HepG2 (cell line): ENCODE measurements around the gene TSPAN13. TPM values are rescaled to one million over a fixed set of nuclear protein-coding genes. Genes with fewer than 3 reads are reported as not detected.
A peak's percentile ranks its signal among the peaks of the same experiment; 100 is the strongest.

Source experiments
- ASH2L ChIP-seq: fragments of 300-600, 200-600 bp; sonication (generic); IDR thresholded peaks from 2 replicates; pipeline ENCODE4 v1.7.0; 2017; ENCODE audit warnings: low read depth, mild to moderate bottlenecking, moderate library complexity, mixed read lengths, low read length; ENCODE audit not compliant: insufficient read length
- CEBPB ChIP-seq: IDR thresholded peaks from 2 replicates; pipeline ENCODE4 v1.6.1; 2011; ENCODE audit warnings: low read depth, low read length, improper control_type of control experiment, borderline replicate concordance
- CENPBD1 ChIP-seq: sonication (generic); formaldehyde crosslinking; IDR thresholded peaks from 2 replicates; pipeline ENCODE4 v1.8.0; 2022; ENCODE audit warnings: missing genetic modification reagents, low read depth, mild to moderate bottlenecking, borderline replicate concordance
- CREB1 ChIP-seq, 2 experiments: fragments of 450-650 bp in 1 of 2; IDR thresholded peaks; 2 replicates each; pipeline ENCODE4 v1.6.1; 2016 to 2017; ENCODE audit warnings: control low read depth in 1 of 2, mild to moderate bottlenecking in 1 of 2, missing compliant biosample characterization in 1 of 2, missing genetic modification characterization in 1 of 2
- GZF1 ChIP-seq: sonication (generic); formaldehyde crosslinking; IDR thresholded peaks from 2 replicates; pipeline ENCODE4 v1.5.1; 2020; ENCODE audit warnings: mild to moderate bottlenecking, missing genetic modification reagents
- HIVEP1 ChIP-seq: sonication (generic); formaldehyde crosslinking; IDR thresholded peaks from 2 replicates; pipeline ENCODE4 v1.4.0; 2020; ENCODE audit warnings: mild to moderate bottlenecking, missing genetic modification reagents
- KMT2B ChIP-seq: IDR thresholded peaks from 2 replicates; pipeline ENCODE4 v1.6.1; 2016; ENCODE audit warnings: missing genetic modification reagents, missing compliant biosample characterization
- NR3C1 ChIP-seq: sonication (generic); formaldehyde crosslinking; IDR thresholded peaks from 2 replicates; pipeline ENCODE4 v1.4.0; 2020; ENCODE audit warnings: missing genetic modification reagents
- SMAD1 ChIP-seq: sonication (generic); formaldehyde crosslinking; IDR thresholded peaks from 2 replicates; pipeline ENCODE4 v1.4.0; 2020; ENCODE audit warnings: missing genetic modification reagents, low read depth, mild to moderate bottlenecking, borderline replicate concordance
- THRA ChIP-seq: sonication (generic); formaldehyde crosslinking; IDR thresholded peaks from 2 replicates; pipeline ENCODE4 v1.4.0; 2020; ENCODE audit warnings: missing genetic modification reagents, borderline replicate concordance
- ZFAT ChIP-seq: sonication (generic); formaldehyde crosslinking; conservative IDR thresholded peaks from 2 replicates; pipeline ENCODE4 v1.8.1; 2023; ENCODE audit warnings: missing genetic modification reagents, inconsistent platforms
- ZIK1 ChIP-seq: sonication (generic); formaldehyde crosslinking; IDR thresholded peaks from 2 replicates; pipeline ENCODE4 v1.5.0; 2020; ENCODE audit warnings: mild to moderate bottlenecking, low read depth, missing genetic modification reagents, borderline replicate concordance
- ZNF180 ChIP-seq: sonication (generic); formaldehyde crosslinking; IDR thresholded peaks from 2 replicates; pipeline ENCODE4 v1.4.0; 2020; ENCODE audit warnings: low read depth, missing genetic modification reagents, borderline replicate concordance
- ZNF280D ChIP-seq: sonication (generic); formaldehyde crosslinking; IDR thresholded peaks from 2 replicates; pipeline ENCODE4 v1.5.1; 2020; ENCODE audit warnings: mild to moderate bottlenecking, missing genetic modification reagents
- ZNF333 ChIP-seq: sonication (generic); formaldehyde crosslinking; IDR thresholded peaks from 2 replicates; pipeline ENCODE4 v1.4.0; 2020; ENCODE audit warnings: mild to moderate bottlenecking, missing genetic modification reagents, borderline replicate concordance
- ZNF44 ChIP-seq: sonication (generic); formaldehyde crosslinking; IDR thresholded peaks from 2 replicates; pipeline ENCODE4 v1.5.1; 2020; ENCODE audit warnings: mild to moderate bottlenecking, missing genetic modification reagents
- ZNF569 ChIP-seq: sonication (generic); formaldehyde crosslinking; IDR thresholded peaks from 2 replicates; pipeline ENCODE4 v1.5.0; 2020; ENCODE audit warnings: mild to moderate bottlenecking, missing genetic modification reagents, moderate library complexity, borderline replicate concordance
- ZNF580 ChIP-seq: IDR thresholded peaks from 2 replicates; pipeline ENCODE4 v1.6.1; 2016; ENCODE audit warnings: low read depth, borderline replicate concordance
- ZNF713 ChIP-seq: sonication (generic); formaldehyde crosslinking; IDR thresholded peaks from 2 replicates; pipeline ENCODE4 v1.4.0; 2020; ENCODE audit warnings: mild to moderate bottlenecking, missing genetic modification reagents
- ZNF770 ChIP-seq: sonication (generic); formaldehyde crosslinking; IDR thresholded peaks from 2 replicates; pipeline ENCODE4 v1.5.0; 2020; ENCODE audit warnings: mild to moderate bottlenecking, missing genetic modification reagents
- polyA plus RNA-seq, 8 experiments: library from polyadenylated mRNA; depleted of rRNA in 3 of 8; stranded (reverse) in 7 of 8; unstranded in 1 of 8; fragments of >200 nt; fragmentation: Illumina TruSeq in 4 of 8; extraction: Trizol in 4 of 8; gene quantifications; 2 replicates each; pipeline versions ENCODE4 v1.2.1 to v1.2.3, GENCODE V29; 2011 to 2016; ENCODE audit warnings: low read depth in 4 of 8, missing spikeins in 1 of 8, mixed read lengths in 1 of 8; ENCODE audit not compliant: insufficient read depth in 1 of 8
- total RNA-seq, 5 experiments: library from RNA; depleted of rRNA; stranded (reverse); fragments of >200 nt; fragmentation: Illumina TruSeq; extraction: Trizol; gene quantifications; 2 replicates each; pipeline ENCODE4 v1.2.3, GENCODE V29; 2016; ENCODE audit warnings: low read depth in 1 of 5

The TSPAN13 gene
- total and polyA plus RNA-seq, 2 of the 13 experiments (the other 11 are each of a cell fraction or from before 2014, with no cell fraction given), result 5.8 to 6.2 TPM

- TF ChIP-seq ZNF569 (CRISPR knock-in tag) (no peak), ZNF713 (CRISPR knock-in tag) (no peak), SMAD1 (CRISPR knock-in tag) (no peak), ZNF280D (CRISPR knock-in tag) (0 out of 2 replicates have a peak, but pooled peaks have one; percentile 13), THRA (CRISPR knock-in tag) (no peak), ZNF44 (CRISPR knock-in tag) (0 out of 2 replicates have a peak, but pooled peaks have one; percentile 13), ZNF180 (CRISPR knock-in tag) (no peak), NR3C1 (no peak), ZNF333 (CRISPR knock-in tag) (0 out of 2 replicates have a peak, but pooled peaks have one; percentile 28), CREB1 (IDR thresholded peaks at IDR 0.05) (no peak), CREB1 (CRISPR knock-in tag; IDR thresholded peaks at IDR 0.05) (no peak), CEBPB (no peak), KMT2B (CRISPR knock-in tag) (peak; percentile 63; the same call in 1 of the 2 replicates), ASH2L (peak; percentile 61), ZFAT (CRISPR knock-in tag) (no peak), CENPBD1 (no peak), GZF1 (CRISPR knock-in tag) (no peak), ZIK1 (CRISPR knock-in tag) (peak; percentile 23; the same call in 1 of the 2 replicates), HIVEP1 (CRISPR knock-in tag) (no peak), ZNF580 (no peak), ZNF770 (0 out of 2 replicates have a peak, but pooled peaks have one; percentile 30)
These were observed 639 bp downstream of the TSPAN13 start (continued) for GRCh38 chr7:16753932-16754855.
